HepG2 (cell line): ENCODE data around the gene MSI2.

Source experiments
- CTCF ChIP-seq: sonication (generic); formaldehyde crosslinking; IDR thresholded peaks from 2 replicates; pipeline ENCODE4 v1.5.0; 2020; ENCODE audit warnings: mild to moderate bottlenecking, missing genetic modification reagents, moderate library complexity
- KLF13 ChIP-seq: sonication (generic); formaldehyde crosslinking; IDR thresholded peaks from 2 replicates; pipeline ENCODE4 v1.4.0; 2020; ENCODE audit warnings: mild to moderate bottlenecking, missing genetic modification reagents
- NFRKB ChIP-seq: fragments of 450-650 bp; IDR thresholded peaks from 2 replicates; pipeline ENCODE4 v1.6.1; 2017
- NR2F2 ChIP-seq: IDR thresholded peaks from 2 replicates; pipeline ENCODE4 v1.6.1; 2012; ENCODE audit warnings: low read depth, inconsistent platforms, borderline replicate concordance
- PHF8 ChIP-seq: sonication (generic); formaldehyde crosslinking; IDR thresholded peaks from 2 replicates; pipeline ENCODE4 v1.5.0; 2020; ENCODE audit warnings: missing genetic modification reagents
- YY1 ChIP-seq: IDR thresholded peaks from 2 replicates; pipeline ENCODE4 v1.6.1; 2011; ENCODE audit warnings: low read length, low read depth, moderate library complexity, mild to moderate bottlenecking; ENCODE audit not compliant: insufficient read depth, insufficient replicate concordance

GRCh38 chr17:57485566-57485865, 229.2 kb downstream of the MSI2 start:
- no peak for TF ChIP-seq NFRKB
- TF ChIP-seq CTCF (CRISPR knock-in tag): no peak
- no peak for TF ChIP-seq NR2F2
- no peak for TF ChIP-seq PHF8 (CRISPR knock-in tag)
- no peak for TF ChIP-seq YY1
- no peak for TF ChIP-seq KLF13 (CRISPR knock-in tag)
